Stimulated activated CD4-positive, alpha-beta T cell treated with anti-CD3 and anti-CD28 coated beads, Interleukin-4, amount 100 ng/mL, for 48 hours (primary cell): ENCODE results near the gene KIRREL3.
"Not testable (repeated sequence)": the region's sequence is repeated elsewhere in the genome, so short reads cannot be mapped to it uniquely, and the experiment has no call there.

Experiments used
- DNase-seq, 2 donors: peaks; one replicate each; pipeline ENCODE4 v3.0.0-alpha.2; 2020; ENCODE audit warnings: low read depth in 2 of 2

Gene KIRREL3

GRCh38 chr11:126384449-126385070, 616.0 kb downstream of the KIRREL3 start:
- no peak for DNase-seq

GRCh38 chr11:126383339-126384335, 616.9 kb downstream of the KIRREL3 start:
- no peak for DNase-seq

- DNase-seq = not testable (repeated sequence)
Measured at GRCh38 chr11:126382641-126383040, 617.9 kb downstream of the KIRREL3 start.

- DNase-seq = not testable (repeated sequence)
Measured at GRCh38 chr11:126381960-126382359, 618.6 kb downstream of the KIRREL3 start.

- no peak for DNase-seq
Measured at GRCh38 chr11:126380909-126381308, 619.7 kb downstream of the KIRREL3 start.

- no peak for DNase-seq
Measured at GRCh38 chr11:126378763-126379162, 621.8 kb downstream of the KIRREL3 start.

- no peak for DNase-seq
Measured at GRCh38 chr11:126375726-126376125, 624.8 kb downstream of the KIRREL3 start.

GRCh38 chr11:126374562-126375300, 625.8 kb downstream of the KIRREL3 start:
- not testable (repeated sequence) for DNase-seq

GRCh38 chr11:126373389-126374066, 627.0 kb downstream of the KIRREL3 start:
- DNase-seq = not testable (repeated sequence)
